Fibroblast of skin of right biceps (primary cell): ENCODE measurements around the gene TSPEAR.
"Not testable (repeated sequence)": the region's sequence is repeated elsewhere in the genome, so short reads cannot be mapped to it uniquely, and the experiment has no call there.

Source experiments
- DNase-seq: peaks from one replicate; pipeline ENCODE4 v3.0.0-alpha.2; 2013

TSPEAR gene

DNA sequence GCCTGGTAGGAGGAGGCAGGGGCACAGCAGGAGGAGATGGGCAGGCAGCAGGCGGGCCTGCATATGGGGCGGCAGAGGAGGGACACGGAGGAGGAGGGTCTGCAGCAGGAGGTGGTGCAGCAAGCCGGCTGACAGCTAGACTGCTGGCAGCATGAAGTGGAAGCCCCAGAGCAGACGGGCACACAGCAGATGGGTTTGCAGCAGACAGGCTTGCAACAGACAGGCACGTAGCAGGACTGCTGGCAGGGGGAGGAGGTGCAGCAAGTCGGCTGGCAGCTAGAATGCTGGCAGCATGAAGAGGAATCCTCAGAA lies 131.6 kb downstream of the TSPEAR start:
- no peak for DNase-seq

DNA sequence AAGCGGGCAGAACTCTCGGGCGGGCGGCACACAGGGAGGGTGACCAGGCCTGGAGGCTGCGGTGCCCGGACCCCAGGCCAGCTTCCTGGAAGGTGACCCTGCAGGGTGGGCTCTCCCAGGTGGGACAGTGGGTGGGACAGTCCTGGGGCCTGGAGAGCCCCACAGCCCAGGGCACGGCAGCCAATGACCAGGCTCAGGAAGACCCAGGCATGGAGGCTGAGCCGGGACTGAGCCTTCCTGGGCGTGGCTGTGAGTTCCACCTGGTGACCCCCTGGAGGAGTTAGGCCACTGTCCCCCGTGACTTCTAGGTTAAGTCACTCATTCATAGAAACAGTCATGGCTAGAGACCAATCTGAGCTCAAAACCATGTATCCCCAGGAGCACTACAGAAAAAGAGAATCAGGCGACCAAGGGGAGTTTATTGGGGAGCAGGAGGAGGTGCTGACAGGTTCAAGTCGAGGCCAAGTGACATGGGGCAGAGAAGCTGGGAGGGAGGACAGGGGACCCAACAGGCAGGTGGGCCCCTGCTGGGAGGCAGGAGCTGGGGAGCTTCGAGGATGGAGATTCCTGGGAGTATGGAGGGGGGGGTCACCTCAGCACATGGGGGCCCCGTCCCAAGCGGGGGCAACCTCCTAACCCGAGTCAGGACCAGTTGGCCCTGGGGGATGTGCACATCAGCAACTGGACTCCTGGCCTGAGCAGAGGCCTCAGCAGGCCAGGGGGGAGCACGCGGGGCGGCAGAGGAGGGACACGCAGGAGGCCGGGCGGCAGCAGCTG lies 132.1 kb downstream of the TSPEAR start:
- DNase-seq, result no peak

DNA sequence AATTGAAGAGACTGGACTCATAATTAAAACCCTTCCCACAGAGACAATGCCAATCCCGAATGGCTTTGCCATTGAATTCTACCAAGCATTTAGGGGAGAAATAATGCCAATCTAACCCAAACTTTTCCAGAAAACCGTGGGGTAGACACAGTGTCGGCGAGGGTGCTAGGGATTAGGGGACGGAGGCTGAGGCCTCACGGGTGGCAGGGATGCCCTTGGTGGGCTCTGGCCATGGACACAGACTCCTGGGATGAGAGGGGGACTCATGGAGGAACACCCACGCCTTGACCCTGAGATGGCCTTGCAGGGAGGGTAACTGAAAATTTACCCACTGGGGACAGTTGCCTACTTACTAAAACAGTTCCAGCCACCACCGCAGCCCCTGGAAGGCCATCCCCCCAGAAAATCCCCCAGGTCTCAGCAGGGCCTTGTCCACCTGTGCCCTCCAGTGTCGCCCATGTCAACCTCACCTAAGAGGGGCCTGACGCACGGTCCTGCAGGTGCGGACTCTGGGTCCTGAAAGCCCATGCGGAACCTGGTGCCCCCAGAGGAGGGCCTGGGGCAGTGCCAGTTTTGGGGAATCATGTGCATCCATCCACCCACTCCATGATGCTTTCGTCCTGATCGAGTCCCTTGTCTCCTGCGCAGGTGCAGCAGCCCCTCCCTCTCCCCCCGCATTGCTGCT lies 132.9 kb downstream of the TSPEAR start:
- no peak for DNase-seq

DNA sequence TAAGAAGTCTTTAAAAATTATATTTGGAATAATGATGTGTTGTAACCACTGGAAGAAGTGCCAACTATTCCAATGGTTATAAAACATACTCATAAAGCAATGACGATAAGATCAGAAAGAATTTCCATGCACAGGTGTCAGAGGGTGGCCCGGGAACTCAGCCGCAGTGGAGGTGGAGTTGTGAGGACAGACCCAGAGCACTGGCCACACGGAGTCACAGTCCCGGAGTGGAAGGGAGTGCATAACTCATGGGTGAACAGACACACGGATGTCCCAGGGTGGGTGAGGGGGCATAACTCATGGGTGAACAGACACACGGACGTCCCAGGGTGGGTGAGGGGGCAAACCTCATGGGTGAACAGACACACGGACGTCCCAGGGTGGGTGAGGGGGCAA lies 135.3 kb downstream of the TSPEAR start:
- no peak for DNase-seq

DNA sequence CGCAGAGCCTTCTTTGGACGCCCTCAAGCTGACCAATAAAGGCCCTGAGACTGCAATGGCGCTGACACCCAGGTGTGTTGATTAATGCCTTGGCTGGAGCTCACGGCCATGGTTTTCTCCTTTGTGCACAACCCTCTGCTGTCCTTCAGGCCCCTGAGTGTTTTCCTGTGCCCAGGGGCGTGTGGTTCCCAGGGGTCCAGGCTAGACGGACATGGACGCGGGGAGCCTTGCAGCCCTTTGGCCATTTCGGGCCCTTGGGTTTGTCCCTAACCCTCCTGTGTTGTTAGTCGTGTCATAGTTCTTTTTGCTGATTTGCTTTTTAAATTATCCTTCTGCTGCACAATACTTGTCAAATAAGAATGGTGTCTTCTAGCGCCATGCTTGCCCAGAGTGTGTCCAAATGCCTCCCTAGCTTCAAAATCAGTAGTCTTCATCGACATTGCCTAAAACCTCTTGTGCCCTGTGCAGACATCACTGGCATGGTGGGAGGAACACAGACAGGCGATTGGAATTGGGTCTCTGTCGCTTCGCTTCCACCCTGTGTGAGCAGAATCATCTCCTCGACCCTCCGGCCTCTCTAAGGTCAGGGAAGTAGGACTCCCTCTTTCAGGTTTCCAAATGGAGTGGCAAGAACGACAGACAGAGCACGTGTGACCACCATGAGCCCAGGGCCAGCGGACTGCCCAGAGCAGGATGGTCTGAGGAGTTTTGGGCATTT lies 135.9 kb downstream of the TSPEAR start:
- DNase-seq, result no peak

DNA sequence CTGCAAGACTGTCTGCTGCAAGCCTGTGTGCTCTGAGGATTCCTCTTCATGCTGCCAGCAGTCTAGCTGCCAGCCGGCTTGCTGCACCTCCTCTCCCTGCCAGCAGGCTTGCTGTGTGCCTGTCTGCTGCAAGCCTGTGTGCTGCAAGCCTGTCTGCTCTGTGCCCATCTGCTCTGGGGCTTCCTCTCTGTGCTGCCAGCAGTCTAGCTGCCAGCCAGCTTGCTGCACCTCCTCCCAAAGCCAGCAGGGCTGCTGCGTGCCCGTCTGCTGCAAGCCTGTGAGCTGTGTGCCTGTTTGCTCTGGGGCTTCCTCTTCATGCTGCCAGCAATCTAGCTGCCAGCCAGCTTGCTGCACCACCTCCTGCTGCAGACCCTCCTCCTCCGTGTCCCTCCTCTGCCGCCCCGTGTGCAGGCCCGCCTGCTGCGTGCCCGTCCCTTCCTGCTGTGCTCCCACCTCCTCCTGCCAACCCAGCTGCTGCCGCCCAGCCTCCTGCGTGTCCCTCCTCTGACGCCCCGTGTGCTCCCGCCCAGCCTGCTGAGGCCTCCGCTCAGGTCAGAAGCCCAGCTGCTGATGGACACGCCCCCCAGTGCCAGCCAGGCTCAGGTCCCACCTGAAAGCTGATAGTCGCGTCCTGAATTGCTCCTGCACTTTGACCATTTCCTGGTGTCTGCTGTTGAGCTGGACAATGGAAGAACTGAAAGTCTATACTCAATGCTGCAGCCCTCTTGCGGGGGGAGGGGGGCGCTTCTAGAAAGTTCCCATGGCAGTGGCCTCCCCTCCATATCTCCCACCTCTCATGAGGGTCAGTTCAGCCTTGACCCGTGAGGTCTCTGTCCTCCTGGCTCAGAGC lies 136.7 kb downstream of the TSPEAR start:
- DNase-seq, result no peak

DNA sequence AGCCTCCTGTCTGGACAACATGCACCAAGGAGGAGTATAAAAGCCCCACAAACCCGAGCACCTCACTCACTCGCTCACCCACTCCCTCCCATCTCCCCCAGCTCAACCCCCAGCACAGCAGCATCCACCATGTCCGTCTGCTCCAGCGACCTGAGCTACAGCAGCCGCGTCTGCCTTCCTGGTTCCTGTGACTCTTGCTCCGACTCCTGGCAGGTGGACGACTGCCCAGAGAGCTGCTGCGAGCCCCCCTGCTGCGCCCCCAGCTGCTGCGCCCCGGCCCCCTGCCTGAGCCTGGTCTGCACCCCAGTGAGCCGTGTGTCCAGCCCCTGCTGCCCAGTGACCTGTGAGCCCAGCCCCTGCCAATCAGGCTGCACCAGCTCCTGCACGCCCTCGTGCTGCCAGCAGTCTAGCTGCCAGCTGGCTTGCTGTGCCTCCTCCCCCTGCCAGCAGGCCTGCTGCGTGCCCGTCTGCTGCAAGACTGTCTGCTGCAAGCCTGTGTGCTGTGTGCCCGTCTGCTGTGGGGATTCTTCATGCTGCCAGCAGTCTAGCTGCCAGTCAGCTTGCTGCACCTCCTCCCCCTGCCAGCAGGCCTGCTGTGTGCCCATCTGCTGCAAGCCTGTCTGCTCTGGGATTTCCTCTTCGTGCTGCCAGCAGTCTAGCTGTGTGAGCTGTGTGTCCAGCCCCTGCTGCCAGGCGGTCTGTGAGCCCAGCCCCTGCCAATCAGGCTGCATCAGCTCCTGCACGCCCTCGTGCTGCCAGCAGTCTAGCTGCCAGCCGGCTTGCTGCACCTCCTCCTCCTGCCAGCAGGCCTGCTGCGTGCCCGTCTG lies 137.5 kb downstream of the TSPEAR start, which contains the start of gene KRTAP10-4:
Gene KRTAP10-4 (plus strand): TSS at position 100 of the 827 bp plus-strand sequence. CDS start 30 bp downstream, at position 130.
- DNase-seq, result not testable (repeated sequence)

DNA sequence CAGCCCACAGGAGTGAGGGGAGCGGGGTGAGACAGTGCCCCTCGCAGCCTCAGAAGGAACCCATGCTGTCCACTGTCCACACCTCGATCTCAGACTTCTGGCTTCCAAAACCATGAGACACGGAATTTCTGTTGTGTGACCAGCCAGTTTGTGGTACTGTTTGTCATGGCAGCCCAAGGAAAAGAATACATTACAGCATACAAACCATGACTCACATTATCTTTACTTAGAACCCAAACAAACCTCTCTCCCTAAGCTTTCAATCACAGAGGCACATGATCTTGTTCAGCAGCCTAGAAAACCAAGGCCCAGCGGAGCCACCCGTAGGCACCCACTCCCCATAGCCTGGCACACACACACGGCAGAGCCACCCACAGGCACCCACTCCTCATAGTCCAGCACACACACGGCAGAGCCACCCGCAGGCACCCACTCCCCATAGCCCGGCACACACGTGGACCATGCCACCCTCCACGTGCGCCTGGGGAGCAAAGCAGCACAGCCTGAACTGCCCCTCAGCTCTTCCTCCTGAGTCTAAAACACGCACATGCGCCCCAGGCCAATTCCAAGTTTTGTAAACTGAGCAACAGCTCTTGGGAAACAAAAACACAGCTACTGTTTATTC lies 138.3 kb downstream of the TSPEAR start:
- no peak for DNase-seq

DNA sequence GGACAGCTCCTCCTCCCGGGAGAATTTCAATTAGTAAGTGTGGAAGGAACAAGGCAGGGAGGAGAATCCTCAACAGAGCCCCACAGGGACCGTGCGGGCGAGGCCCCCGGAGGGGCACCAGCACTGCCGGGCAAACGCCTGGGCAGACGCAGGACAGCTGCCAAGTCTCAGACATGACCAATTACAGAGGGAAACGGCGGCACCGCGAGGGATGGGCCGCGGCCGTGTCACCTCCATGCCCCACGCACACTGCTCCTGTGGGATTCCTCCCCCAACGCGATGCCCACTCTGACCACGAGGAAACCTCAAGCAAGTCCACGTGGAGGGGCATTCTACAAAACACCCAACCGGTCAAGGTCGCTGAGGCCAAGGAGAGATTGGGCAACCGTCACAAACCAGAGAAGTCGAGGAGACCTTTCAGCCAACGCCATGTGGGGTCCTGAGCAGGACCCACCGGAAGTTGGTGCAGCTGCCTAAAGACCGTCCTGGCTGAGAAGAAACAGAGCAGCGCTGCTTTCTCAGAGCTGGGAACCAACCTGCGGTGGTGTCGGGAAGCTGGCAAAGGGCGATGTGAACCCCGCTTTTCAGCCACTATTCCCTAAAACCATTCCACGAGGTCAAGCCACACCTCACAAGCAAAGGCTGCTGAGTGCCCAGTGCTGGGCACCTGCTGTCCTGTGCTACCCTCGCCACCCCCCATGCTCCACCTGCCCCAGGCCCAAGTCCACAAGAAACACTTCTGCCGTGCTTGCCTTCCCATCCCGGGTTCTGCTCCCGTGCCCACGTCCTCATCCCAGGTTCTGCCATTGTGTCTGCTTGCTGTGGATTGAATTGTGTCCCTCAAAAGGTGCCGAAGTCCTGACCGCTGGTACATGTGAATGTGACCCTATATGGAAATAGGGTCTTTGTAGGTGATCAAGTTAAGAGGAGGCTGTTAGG lies 139.3 kb downstream of the TSPEAR start:
- no peak for DNase-seq

DNA sequence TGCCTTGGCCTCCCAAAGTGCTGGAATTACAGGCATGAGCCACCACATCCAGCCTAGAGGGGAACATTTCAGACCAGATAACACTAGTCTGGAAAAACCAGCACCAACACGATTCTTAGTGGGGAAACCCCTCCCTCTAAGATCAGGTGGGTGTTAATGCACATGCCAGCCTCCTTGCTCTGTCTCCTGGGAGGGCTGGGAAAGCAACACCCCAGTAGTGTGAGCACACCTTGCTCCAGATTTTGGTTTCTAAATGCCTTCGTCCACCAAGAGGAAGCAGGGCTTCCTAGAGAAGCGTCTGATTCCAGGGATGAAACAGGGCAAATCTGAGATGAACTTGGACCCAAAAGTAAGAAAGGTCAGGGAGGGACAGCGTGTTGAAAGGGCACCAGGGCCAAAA lies 140.1 kb downstream of the TSPEAR start:
- DNase-seq, result no peak

DNA sequence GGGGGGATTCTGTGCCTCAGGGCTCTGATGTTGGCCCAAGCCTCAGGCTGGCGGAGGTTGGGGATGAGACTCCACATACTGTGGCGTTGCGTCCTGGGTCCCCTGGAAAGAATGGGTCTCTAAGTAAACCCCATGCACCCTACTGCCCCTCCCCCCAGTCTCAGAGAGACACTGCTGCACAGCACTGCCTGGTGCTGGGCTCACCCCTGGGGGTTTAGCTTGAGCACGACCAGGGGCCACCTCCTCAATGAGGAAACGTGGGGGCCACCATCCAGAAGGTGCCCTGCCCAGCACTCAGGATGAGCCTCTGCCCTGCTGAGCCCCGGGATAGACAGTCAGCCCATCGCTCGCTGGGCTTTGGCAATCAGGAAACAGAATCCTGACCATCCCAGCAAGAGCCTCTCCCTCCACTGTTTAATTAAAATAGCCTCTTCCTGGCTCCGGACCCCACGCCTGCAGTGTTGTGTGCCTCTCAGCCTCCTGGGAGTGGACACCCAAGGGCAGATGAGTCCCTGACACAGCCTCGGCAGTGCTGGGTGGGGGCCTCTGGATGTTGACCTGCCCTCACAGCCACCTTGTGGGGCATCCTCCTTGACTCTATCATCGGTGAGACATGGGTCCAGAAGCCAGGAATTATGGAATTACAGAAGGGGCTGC lies 141.4 kb downstream of the TSPEAR start:
- DNase-seq, result no peak

DNA sequence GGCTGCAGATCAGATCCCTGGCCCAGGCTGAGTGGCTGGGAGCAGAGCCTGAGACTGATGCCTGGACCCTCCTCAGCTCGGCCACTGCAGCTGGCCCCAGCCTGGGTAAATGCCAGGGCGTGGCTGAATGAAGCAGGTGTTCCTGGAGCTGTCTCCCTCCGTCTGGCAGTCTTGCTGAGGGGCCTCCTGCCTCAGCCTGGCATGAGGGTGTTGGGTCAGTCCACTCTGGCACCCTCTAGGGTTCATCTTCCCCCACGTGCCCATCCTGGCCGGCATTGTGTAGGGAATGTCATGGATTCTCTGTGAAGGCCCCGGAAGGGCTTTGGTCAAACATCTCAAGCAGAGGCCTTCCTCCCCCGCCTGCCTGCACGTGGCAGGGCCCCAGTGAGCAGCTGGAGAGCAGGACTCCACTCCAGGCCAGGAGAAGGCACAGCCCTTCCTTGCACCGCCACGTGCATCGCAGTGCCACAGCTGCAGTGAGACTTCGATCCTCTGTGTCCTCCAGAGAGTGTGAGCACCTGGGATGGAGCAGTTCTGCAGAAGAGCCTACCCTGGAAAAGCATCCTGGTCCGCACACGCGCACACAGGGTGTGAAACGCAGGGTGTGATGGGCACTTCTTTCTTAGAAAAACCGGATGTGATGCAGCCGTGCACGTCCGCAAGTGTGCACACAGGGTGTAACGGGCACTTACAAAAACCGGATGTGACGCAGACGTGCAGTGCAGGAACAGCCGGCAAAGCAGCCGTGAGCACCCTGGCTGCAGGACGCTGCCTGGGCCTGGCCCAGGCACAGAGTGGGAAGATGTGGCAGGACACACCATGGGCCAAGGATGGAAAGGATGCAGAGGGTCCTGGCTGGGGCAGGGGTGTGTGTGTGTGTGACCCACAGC lies 142.5 kb downstream of the TSPEAR start:
- DNase-seq, result peak; percentile 16

DNA sequence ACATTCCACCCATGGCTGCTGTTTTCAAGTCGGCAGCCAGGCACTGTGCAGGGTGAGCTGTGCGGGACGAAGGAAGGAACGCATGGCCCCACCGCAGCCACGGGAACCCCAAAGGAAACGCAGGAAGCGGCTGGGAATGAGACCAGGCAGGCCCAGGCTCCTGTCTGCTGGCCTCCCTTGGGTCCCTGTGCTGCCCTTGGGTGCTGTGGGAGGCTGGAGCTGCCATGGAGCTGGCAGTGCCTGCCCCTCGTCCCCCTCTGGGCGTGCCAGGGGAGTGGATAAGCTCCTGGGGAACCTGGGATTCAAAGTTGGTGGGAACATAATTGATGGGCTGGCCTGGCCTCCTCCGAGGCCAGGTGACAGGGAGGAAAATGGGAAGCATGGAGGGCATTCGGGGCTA lies 143.1 kb downstream of the TSPEAR start:
- DNase-seq, result no peak

DNA sequence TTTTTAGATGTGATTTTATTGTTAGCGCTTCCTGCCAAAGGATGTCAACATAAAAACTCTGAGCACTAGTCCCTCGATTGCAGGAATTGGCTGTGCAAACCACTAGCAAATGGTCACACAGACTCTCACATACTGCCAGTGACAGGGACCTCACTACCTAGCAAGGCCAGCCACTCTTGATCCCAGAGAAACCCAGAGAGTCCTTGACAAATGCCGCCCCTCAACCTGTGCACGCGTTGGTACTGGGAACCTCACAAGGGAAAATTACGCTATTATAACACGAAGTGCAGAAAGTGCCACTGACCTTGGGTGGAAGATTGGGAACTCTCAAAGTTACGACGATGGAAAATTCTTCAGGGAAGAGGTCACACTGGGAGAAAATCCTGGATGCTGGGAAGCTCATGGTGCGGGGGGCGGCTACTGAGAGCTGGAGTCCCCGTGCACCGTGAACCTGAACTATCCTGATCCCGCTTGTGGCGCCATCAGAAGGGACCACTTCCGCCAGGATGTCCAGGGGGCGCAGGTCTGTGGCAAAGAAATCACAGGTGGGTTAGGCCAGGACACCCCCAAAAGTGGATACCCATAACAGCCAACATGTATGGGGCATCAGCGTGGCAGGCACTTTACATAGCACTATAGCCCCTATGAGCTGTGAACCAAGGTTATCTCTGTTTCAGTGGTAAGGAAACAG lies 143.7 kb downstream of the TSPEAR start:
- DNase-seq, result no peak

DNA sequence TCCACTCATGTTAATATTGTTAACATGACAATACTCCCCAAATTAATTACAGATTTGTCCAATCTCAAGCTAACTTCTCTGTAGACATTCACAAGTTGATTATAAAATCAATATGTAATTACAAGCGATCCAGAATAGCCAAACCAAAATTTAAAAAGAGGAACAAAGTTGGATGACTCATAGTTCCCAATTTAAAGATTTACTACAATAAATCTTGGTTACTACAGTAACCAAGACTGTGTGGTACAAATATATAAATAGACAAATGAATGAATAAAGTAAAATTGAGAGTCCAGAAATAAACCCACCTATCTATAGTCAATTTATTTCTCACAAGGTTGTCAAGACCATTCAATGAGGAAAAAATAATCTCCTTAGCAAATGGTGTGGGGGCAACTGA lies 145.0 kb downstream of the TSPEAR start:
- no peak for DNase-seq

DNA sequence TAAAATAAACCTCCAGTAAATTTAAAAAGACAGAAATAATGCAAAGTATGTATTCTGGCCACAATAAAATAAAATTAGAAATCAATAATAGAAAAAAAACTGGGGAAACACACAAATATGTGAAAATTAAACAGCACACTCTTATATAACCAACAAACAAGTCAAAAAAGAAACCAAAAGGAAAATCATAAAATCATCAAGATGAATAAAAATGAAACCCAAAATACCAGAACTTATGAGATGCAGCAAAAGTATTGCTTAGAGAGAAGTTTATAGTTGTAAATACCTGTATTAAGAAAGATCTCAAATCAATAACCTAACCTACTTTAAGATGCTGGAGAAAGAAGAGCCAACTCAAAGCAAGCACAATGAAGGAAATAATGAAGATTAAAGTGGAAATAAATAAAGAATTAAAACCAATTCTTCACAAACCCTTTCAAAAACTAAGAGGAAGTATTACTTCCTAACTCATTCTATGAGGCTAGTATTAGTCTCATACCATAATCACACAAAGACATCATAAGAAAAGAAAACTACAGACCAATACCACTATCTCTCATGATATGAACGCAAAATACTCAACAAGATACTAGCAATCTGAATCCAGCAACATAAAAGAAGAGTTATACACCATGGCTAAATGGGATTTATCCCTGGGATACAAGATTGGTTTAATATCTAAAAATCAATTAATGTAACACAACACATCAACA lies 146.3 kb downstream of the TSPEAR start:
- no peak for DNase-seq

DNA sequence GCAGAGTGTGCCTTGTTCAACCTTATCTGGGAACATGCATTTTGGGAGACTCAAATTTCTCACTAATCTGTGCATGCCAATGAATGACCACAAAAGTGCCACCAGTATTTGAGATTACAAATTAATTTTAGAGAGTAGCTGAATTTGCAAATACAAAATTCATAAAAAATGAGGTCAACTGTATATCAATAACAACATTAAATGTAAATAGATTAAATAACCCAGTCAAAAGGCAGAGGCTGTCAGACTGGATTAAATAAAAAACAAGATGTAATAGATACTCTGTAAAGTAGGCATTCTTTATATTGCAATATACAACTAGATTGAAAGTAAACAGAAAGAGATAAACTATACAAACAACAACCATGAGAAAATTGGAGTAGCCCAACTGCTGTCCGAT lies 147.3 kb downstream of the TSPEAR start:
- DNase-seq, result no peak

DNA sequence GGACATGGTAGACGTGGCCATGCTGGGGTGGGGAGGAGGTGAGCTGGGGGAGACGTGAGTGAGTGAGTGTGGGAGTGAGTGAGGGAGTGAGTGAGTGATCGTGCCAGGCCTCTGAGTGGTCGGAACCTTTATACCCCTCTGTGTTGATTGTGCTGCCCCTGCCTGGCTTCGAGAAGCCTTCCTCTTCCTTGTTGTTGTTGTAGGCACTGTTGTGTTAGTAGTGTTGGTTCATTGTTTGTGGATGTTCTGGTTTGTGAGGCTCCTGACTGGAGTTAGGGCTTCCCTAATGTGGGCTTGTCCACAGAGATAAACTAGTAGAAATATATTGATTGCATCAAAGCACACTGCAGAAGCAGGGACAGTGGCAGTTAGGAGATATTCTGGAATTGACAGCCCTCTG lies 152.7 kb downstream of the TSPEAR start, which contains the start of gene KRTAP10-3:
Gene KRTAP10-3 (minus strand): TSS at position 101 of the 400 bp plus-strand sequence. CDS start 80 bp downstream, at position 21.
- no peak for DNase-seq
